HepG2 (cell line): ENCODE data around the gene RXFP2. TPM values are rescaled to one million over a fixed set of nuclear protein-coding genes. Genes with fewer than 3 reads are reported as not detected.

Source experiments
- ATAC-seq: fragments of 200-7000 bp; cut with Tn5 transposase; 3 replicates; pipeline ENCODE4 v1.9.1; 2020; ENCODE audit warnings: mild to moderate bottlenecking, moderate library complexity
- BruUV-seq: library from RNA; stranded (reverse); fragments of 400-500 nt; replicated peaks from 2 replicates; lab custom pipeline; 2021; lab: Mats Ljungman, UMichigan
- CTCF ChIA-PET: fragments of 300-600 bp; formaldehyde crosslinking; extraction: SDS; loops from one replicate; lab custom pipeline; 2021; ENCODE audit warnings: low total read pairs, inconsistent platforms, low intra/inter-chr PET ratio; lab: Yijun Ruan, JAX
- POLR2A ChIA-PET: fragments of 350-600 bp; sonication (Branson Sonifier 250); formaldehyde crosslinking; loops from one replicate; lab custom pipeline; 2020; ENCODE audit warnings: antibody characterized with exemption, inconsistent platforms; lab: Yijun Ruan, JAX
- DNase-seq: peaks from one replicate; pipeline ENCODE4 v3.0.0-alpha.2; 2015; ENCODE audit warnings: low spot score
- FAIRE-seq: peaks from 3 replicates; lab custom pipeline; 2011; peaks lifted over from hg19 to GRCh38; lab: Jason Lieb, UNC
- H2AFZ ChIP-seq: one replicate; pipeline ENCODE4 v1.6.1; 2011; ENCODE audit warnings: low read length, inconsistent platforms
- H3K27ac ChIP-seq: fragments of 300-600 bp; 3 replicates; pipeline ENCODE4 v1.8.0; 2011; ENCODE audit warnings: mixed run types, mild to moderate bottlenecking, mixed read lengths, low read length, inconsistent platforms; ENCODE audit not compliant: insufficient read depth; ENCODE audit errors: extremely low read length
- H3K27me3 ChIP-seq, 2 experiments: fragments of 200-600 bp in 1 of 2; 2 replicates in 1 of 2; 3 replicates in 1 of 2; pipeline versions ENCODE4 v1.6.0 to v1.8.0; 2011; ENCODE audit warnings: low read length in 2 of 2, mild to moderate bottlenecking in 2 of 2, moderate library complexity in 2 of 2, inconsistent platforms in 1 of 2; ENCODE audit not compliant: insufficient read depth in 2 of 2, control insufficient read depth in 1 of 2
- H3K36me3 ChIP-seq, 2 experiments: fragments of 200-600 bp in 1 of 2; replicated peaks in 1 of 2; 2 replicates in 1 of 2; 3 replicates in 1 of 2; pipeline versions ENCODE4 v1.5.1 to v1.8.0; 2011; ENCODE audit warnings: low read length in 2 of 2, inconsistent platforms in 1 of 2; ENCODE audit not compliant: insufficient read depth in 2 of 2, control insufficient read depth in 1 of 2
- H3K4me1 ChIP-seq: 2 replicates; pipeline ENCODE4 v1.5.1; 2012; ENCODE audit warnings: low read length, inconsistent platforms; ENCODE audit not compliant: insufficient read depth
- H3K4me2 ChIP-seq: 2 replicates; pipeline ENCODE4 v1.6.0; 2011; ENCODE audit warnings: low read depth, low read length, inconsistent platforms
- H3K4me3 ChIP-seq, 3 experiments: fragments of 200-600 bp in 1 of 3; sonication (generic), shearing (Covaris generic) in 1 of 3; replicated peaks in 1 of 3; 2 replicates each; pipeline ENCODE4 v1.5.1; 2011 to 2016; ENCODE audit warnings: low read length in 3 of 3, inconsistent platforms in 2 of 3, low read depth in 2 of 3, mild to moderate bottlenecking in 2 of 3, control low read depth in 1 of 3, mixed read lengths in 1 of 3; ENCODE audit not compliant: insufficient read depth in 1 of 3
- H3K79me2 ChIP-seq: one replicate; pipeline ENCODE4 v1.6.1; 2011; ENCODE audit warnings: low read length, inconsistent platforms; ENCODE audit not compliant: insufficient read depth
- H3K9ac ChIP-seq: 2 replicates; pipeline ENCODE4 v1.6.0; 2011; ENCODE audit warnings: mild to moderate bottlenecking, low read depth, low read length, inconsistent platforms; ENCODE audit not compliant: insufficient read depth
- H3K9me3 ChIP-seq: 2 replicates; pipeline ENCODE4 v1.5.1; 2012; ENCODE audit warnings: mild to moderate bottlenecking, low read length
- H4K20me1 ChIP-seq: 2 replicates; pipeline ENCODE4 v1.6.0; 2011; ENCODE audit warnings: inconsistent platforms, mild to moderate bottlenecking, low read length, moderate library complexity; ENCODE audit not compliant: insufficient read depth
- ATF2 ChIP-seq: sonication (generic); formaldehyde crosslinking; IDR thresholded peaks from 2 replicates; pipeline ENCODE4 v1.4.0; 2020; ENCODE audit warnings: missing genetic modification reagents
- CBX2 ChIP-seq, 2 experiments: fragments of 200-600 bp in 1 of 2; sonication (generic); formaldehyde crosslinking in 1 of 2; IDR thresholded peaks; 2 replicates each; pipeline versions ENCODE4 v1.7.0 to v1.8.1; 2018 to 2022; ENCODE audit warnings: low read depth in 2 of 2, low read length in 1 of 2, mild to moderate bottlenecking in 1 of 2, missing genetic modification reagents in 1 of 2
- CTCF ChIP-seq: sonication (generic); formaldehyde crosslinking; IDR thresholded peaks from 2 replicates; pipeline ENCODE4 v1.5.0; 2020; ENCODE audit warnings: mild to moderate bottlenecking, missing genetic modification reagents, moderate library complexity
- ELF1 ChIP-seq: sonication (generic); formaldehyde crosslinking; IDR thresholded peaks from 2 replicates; pipeline ENCODE4 v1.4.0; 2020; ENCODE audit warnings: missing genetic modification reagents
- ELF3 ChIP-seq: IDR thresholded peaks from 2 replicates; pipeline ENCODE4 v1.6.1; 2016; ENCODE audit warnings: missing genetic modification reagents, missing compliant biosample characterization
- GZF1 ChIP-seq: sonication (generic); formaldehyde crosslinking; IDR thresholded peaks from 2 replicates; pipeline ENCODE4 v1.5.1; 2020; ENCODE audit warnings: mild to moderate bottlenecking, missing genetic modification reagents
- MEF2D ChIP-seq: sonication (generic); formaldehyde crosslinking; IDR thresholded peaks from 2 replicates; pipeline ENCODE4 v1.5.1; 2020; ENCODE audit warnings: mild to moderate bottlenecking, missing genetic modification reagents
- NCOR1 ChIP-seq: fragments of 200-600 bp; sonication (generic); IDR thresholded peaks from 2 replicates; pipeline ENCODE4 v1.7.0; 2017; ENCODE audit warnings: antibody characterized with exemption, low read length, borderline replicate concordance
- PCBP1 ChIP-seq: fragments of 200-400 bp; formaldehyde crosslinking; IDR thresholded peaks from 2 replicates; pipeline ENCODE4 v1.6.1; 2017; ENCODE audit warnings: mild to moderate bottlenecking, low read depth, low read length, borderline replicate concordance
- STAG1 ChIP-seq: sonication (generic); formaldehyde crosslinking; IDR thresholded peaks from 2 replicates; pipeline ENCODE4 v1.4.0; 2020; ENCODE audit warnings: missing genetic modification reagents
- ZNF615 ChIP-seq: sonication (generic); formaldehyde crosslinking; IDR thresholded peaks from 2 replicates; pipeline ENCODE4 v1.5.0; 2020; ENCODE audit warnings: mild to moderate bottlenecking, missing genetic modification reagents, borderline replicate concordance
- ZNF788 ChIP-seq: sonication (generic); formaldehyde crosslinking; IDR thresholded peaks from 2 replicates; pipeline ENCODE4 v1.5.0; 2020; ENCODE audit warnings: mild to moderate bottlenecking, missing genetic modification reagents, borderline replicate concordance
- WGBS: methylation state at CpG from one replicate; pipeline ENCODE4 v1.1.6; 2017; ENCODE audit warnings: low lambda C conversion rate; 5-methylcytosine and 5-hydroxymethylcytosine counted together
- in situ Hi-C: cut with HindIII; loops from 2 replicates; pipeline ENCODE4 v1.10.0; 2017; ENCODE audit warnings: low pct_unique_long_range_greater_than_20kb; ENCODE audit not compliant: extremely low pct_ligation_motif_present
- intact Hi-C: fragments of 100-400 bp; cut with micrococcal nuclease; formaldehyde crosslinking; loops from one replicate; pipeline ENCODE4 v1.10.0; 2022; ENCODE audit not compliant: unreplicated experiment
- polyA plus RNA-seq, 8 experiments: library from polyadenylated mRNA; depleted of rRNA in 3 of 8; stranded (reverse) in 7 of 8; unstranded in 1 of 8; fragments of >200 nt; fragmentation: Illumina TruSeq in 4 of 8; extraction: Trizol in 4 of 8; gene quantifications; 2 replicates each; pipeline versions ENCODE4 v1.2.1 to v1.2.3, GENCODE V29; 2011 to 2016; ENCODE audit warnings: low read depth in 4 of 8, missing spikeins in 1 of 8, mixed read lengths in 1 of 8; ENCODE audit not compliant: insufficient read depth in 1 of 8
- total RNA-seq, 5 experiments: library from RNA; depleted of rRNA; stranded (reverse); fragments of >200 nt; fragmentation: Illumina TruSeq; extraction: Trizol; gene quantifications; 2 replicates each; pipeline ENCODE4 v1.2.3, GENCODE V29; 2016; ENCODE audit warnings: low read depth in 1 of 5

RXFP2 gene
- total and polyA plus RNA-seq, 2 of the 13 experiments (the other 11 are each of a cell fraction or from before 2014, with no cell fraction given) = not detected

GRCh38 chr13:31794452-31794851 is 55.1 kb downstream of the RXFP2 start (continued):
- TF ChIP-seq PCBP1 (no peak), GZF1 (CRISPR knock-in tag) (no peak), ZNF615 (CRISPR knock-in tag) (no peak), ZNF788 (CRISPR knock-in tag) (no peak), ATF2 (CRISPR knock-in tag) (no peak), NCOR1 (no peak), CBX2 (IDR thresholded peaks at IDR 0.05; ENCODE audit: low read depth, low read length) (no peak), CBX2 (CRISPR knock-in tag; IDR thresholded peaks at IDR 0.05; ENCODE audit: low read depth) (no peak)

GRCh38 chr13:31797154-31797775 is 57.9 kb downstream of the RXFP2 start:
- Histone ChIP-seq H3K9ac (no peak overlapping the region), H3K4me2 (no peak overlapping the region), H3K4me1 (no peaks in the 10 kb centered on the region), H3K4me3 (no peak overlapping the region), H3K36me3 (no peaks in the 10 kb centered on the region), H3K27ac (no peak overlapping the region), H4K20me1 (no peaks in the 10 kb centered on the region), H2AFZ (no peak overlapping the region), H3K79me2 (no peaks in the 10 kb centered on the region), H3K27me3 (peaks cover 0 to 2% of the 10 kb centered on the region in 2 experiments; a peak in 1 of 5 replicates), H3K9me3 (no peaks in the 10 kb centered on the region)
- peak; percentile 3 for DNase-seq
- intact Hi-C loops (no loop called here), in situ Hi-C loops (no loop called here)
- ChIA-PET CTCF (no interaction called here), POLR2A (no interaction called here)
- WGBS = 2% methylated on average over 7 of the region's 7 CpGs
- ATAC-seq = peak; percentile 43; the same call in 2 of the 3 replicates
- no TSS peak for BruUV-seq
- TF ChIP-seq STAG1 (CRISPR knock-in tag) = peak; percentile 27; the same call in 1 of the 2 replicates
- TF ChIP-seq MEF2D (CRISPR knock-in tag) = no peak
- TF ChIP-seq CTCF (CRISPR knock-in tag) = peak; percentile 40
- 0 out of 2 replicates have a peak, but pooled peaks have one; percentile 38 for TF ChIP-seq ELF1 (CRISPR knock-in tag)
- peak; percentile 51; the same call in 1 of the 2 replicates for TF ChIP-seq ELF3 (CRISPR knock-in tag)
- FAIRE-seq = peak; percentile 30
